IMR-90 (cell line): ENCODE data around the gene FUCA2. TPM values are rescaled to one million over a fixed set of nuclear protein-coding genes. Genes with fewer than 3 reads are reported as not detected.

ENCODE experiments used
- ATAC-seq: fragments of 200-7000 bp; cut with Tn5 transposase; 2 replicates; pipeline ENCODE4 v1.9.1; 2020; ENCODE audit warnings: low read depth, mild to moderate bottlenecking, moderate library complexity
- BruUV-seq: library from RNA; stranded (reverse); fragments of 400-500 nt; replicated peaks from 2 replicates; lab custom pipeline; 2021; lab: Mats Ljungman, UMichigan
- CTCF ChIA-PET: fragments of 300-600 bp; formaldehyde crosslinking; extraction: SDS; loops from one replicate; lab custom pipeline; 2021; ENCODE audit warnings: antibody characterized with exemption; lab: Yijun Ruan, JAX
- POLR2A ChIA-PET: fragments of 300-600 bp; sonication (Branson Sonifier 250); formaldehyde crosslinking; loops from one replicate; lab custom pipeline; 2022; ENCODE audit warnings: antibody characterized with exemption; ENCODE audit not compliant: unreplicated experiment; lab: Charles Lee
- DNase-seq: peaks from one replicate; pipeline ENCODE4 v3.0.0; 2013
- H2AFZ ChIP-seq: replicated peaks from 2 replicates; pipeline ENCODE3; 2013; ENCODE audit warnings: low read length, mild to moderate bottlenecking; ENCODE audit not compliant: poor library complexity
- H2AK5ac ChIP-seq: 2 replicates; pipeline ENCODE4 v1.6.1; 2013; ENCODE audit warnings: low read depth, low read length, inconsistent platforms
- H2AK9ac ChIP-seq: replicated peaks from 2 replicates; pipeline ENCODE3; 2013; ENCODE audit warnings: mild to moderate bottlenecking, low read depth, low read length, moderate library complexity; ENCODE audit not compliant: poor library complexity
- H2BK120ac ChIP-seq: 2 replicates; pipeline ENCODE4 v1.6.1; 2013; ENCODE audit warnings: low read depth, low read length, inconsistent platforms
- H2BK15ac ChIP-seq: 3 replicates; pipeline ENCODE4 v1.6.1; 2013; ENCODE audit warnings: low read depth, low read length, inconsistent platforms
- H2BK20ac ChIP-seq: 2 replicates; pipeline ENCODE4 v1.6.1; 2013; ENCODE audit warnings: low read depth, mild to moderate bottlenecking, inconsistent platforms, low read length, moderate library complexity
- H2BK5ac ChIP-seq: 2 replicates; pipeline ENCODE4 v1.6.1; 2013; ENCODE audit warnings: mild to moderate bottlenecking, low read depth, low read length, inconsistent platforms; ENCODE audit not compliant: poor library complexity, severe bottlenecking
- H3K14ac ChIP-seq: replicated peaks from 2 replicates; pipeline ENCODE4 v1.6.1; 2013; ENCODE audit warnings: low read depth, low read length, inconsistent platforms
- H3K18ac ChIP-seq: 2 replicates; pipeline ENCODE4 v1.6.1; 2013; ENCODE audit warnings: low read depth, low read length, control low read depth
- H3K23ac ChIP-seq: 2 replicates; pipeline ENCODE4 v1.6.1; 2013; ENCODE audit warnings: low read depth, low read length, inconsistent platforms
- H3K27ac ChIP-seq: 2 replicates; pipeline ENCODE4 v1.5.1; 2013; ENCODE audit warnings: mild to moderate bottlenecking, control low read depth, low read length; ENCODE audit not compliant: insufficient read depth
- H3K27me3 ChIP-seq: 2 replicates; pipeline ENCODE4 v1.6.1; 2013; ENCODE audit warnings: low read length; ENCODE audit not compliant: control insufficient read depth, insufficient read depth
- H3K36me3 ChIP-seq: 2 replicates; pipeline ENCODE4 v1.6.1; 2013; ENCODE audit warnings: low read length, mixed read lengths; ENCODE audit not compliant: control insufficient read depth, insufficient read depth
- H3K4ac ChIP-seq: 2 replicates; pipeline ENCODE4 v1.6.1; 2013; ENCODE audit warnings: low read depth, low read length, inconsistent platforms
- H3K4me1 ChIP-seq: 2 replicates; pipeline ENCODE4 v1.6.1; 2013; ENCODE audit warnings: low read length, mixed read lengths; ENCODE audit not compliant: control insufficient read depth, insufficient read depth
- H3K4me2 ChIP-seq: 2 replicates; pipeline ENCODE4 v1.6.1; 2013; ENCODE audit warnings: low read depth, mild to moderate bottlenecking, control low read depth, low read length, moderate library complexity
- H3K4me3 ChIP-seq: 2 replicates; pipeline ENCODE4 v1.5.1; 2013; ENCODE audit warnings: low read depth, mild to moderate bottlenecking, control low read depth, low read length, moderate library complexity; ENCODE audit not compliant: insufficient read depth
- H3K56ac ChIP-seq: 2 replicates; pipeline ENCODE4 v1.6.1; 2013; ENCODE audit warnings: low read length, inconsistent platforms; ENCODE audit not compliant: insufficient read depth; ENCODE audit errors: extremely low read depth
- H3K79me1 ChIP-seq, 2 experiments: 2 replicates each; pipeline ENCODE4 v1.6.1; 2013; ENCODE audit warnings: low read length in 2 of 2, inconsistent platforms in 1 of 2, low read depth in 1 of 2
- H3K9ac ChIP-seq: 2 replicates; pipeline ENCODE4 v1.6.1; 2013; ENCODE audit warnings: low read depth, low read length, control low read depth
- H3K9me1 ChIP-seq: 2 replicates; pipeline ENCODE4 v1.6.1; 2013; ENCODE audit warnings: low read length, inconsistent platforms; ENCODE audit not compliant: insufficient read depth
- H3K9me3 ChIP-seq: 2 replicates; pipeline ENCODE4 v1.6.1; 2013; ENCODE audit warnings: low read length; ENCODE audit not compliant: control insufficient read depth, insufficient read depth
- H4K20me1 ChIP-seq: 2 replicates; pipeline ENCODE4 v1.6.1; 2013; ENCODE audit warnings: low read length, inconsistent platforms; ENCODE audit not compliant: insufficient read depth
- H4K5ac ChIP-seq: 2 replicates; pipeline ENCODE4 v1.6.1; 2013; ENCODE audit warnings: mild to moderate bottlenecking, low read depth, low read length, control low read depth
- H4K8ac ChIP-seq, 2 experiments: 2 replicates each; pipeline ENCODE4 v1.6.1; 2013; ENCODE audit warnings: low read depth in 2 of 2, low read length in 2 of 2, control low read depth in 1 of 2, inconsistent platforms in 1 of 2
- H4K91ac ChIP-seq: 2 replicates; pipeline ENCODE4 v1.6.1; 2013; ENCODE audit warnings: low read depth, low read length, inconsistent platforms; ENCODE audit not compliant: insufficient read depth
- BHLHE40 ChIP-seq: fragments of 150-350 bp; IDR thresholded peaks from 2 replicates; pipeline ENCODE4 v1.6.1; 2016; ENCODE audit warnings: mild to moderate bottlenecking, low read depth, low read length
- CEBPB ChIP-seq: IDR thresholded peaks from 2 replicates; pipeline ENCODE4 v1.6.1; 2012; ENCODE audit warnings: low read depth, low read length, improper control_type of control experiment
- CHD1 ChIP-seq: IDR thresholded peaks from 2 replicates; pipeline ENCODE4 v1.6.1; 2012; ENCODE audit warnings: low read depth, low read length, improper control_type of control experiment
- CTCF ChIP-seq: conservative IDR thresholded peaks from 2 replicates; pipeline ENCODE4 v1.5.1; 2012; ENCODE audit warnings: mild to moderate bottlenecking, low read depth, low read length, improper control_type of control experiment
- ELK1 ChIP-seq: fragments of 150-350 bp; IDR thresholded peaks from 2 replicates; pipeline ENCODE4 v1.6.1; 2016; ENCODE audit warnings: low read depth, mild to moderate bottlenecking, low read length, moderate library complexity, borderline replicate concordance
- FOS ChIP-seq: fragments of 150-350 bp; IDR thresholded peaks from 2 replicates; pipeline ENCODE4 v1.6.1; 2016; ENCODE audit warnings: low read depth, low read length
- MAFK ChIP-seq: IDR thresholded peaks from 2 replicates; pipeline ENCODE4 v1.6.1; 2012; ENCODE audit warnings: low read depth, low read length, improper control_type of control experiment
- MAZ ChIP-seq: IDR thresholded peaks from 2 replicates; pipeline ENCODE4 v1.6.1; 2012; ENCODE audit warnings: low read depth, mild to moderate bottlenecking, low read length, improper control_type of control experiment, moderate library complexity, borderline replicate concordance
- MXI1 ChIP-seq: IDR thresholded peaks from 2 replicates; pipeline ENCODE4 v1.6.1; 2012; ENCODE audit warnings: low read depth, mild to moderate bottlenecking, low read length, moderate library complexity, borderline replicate concordance
- NFE2L2 ChIP-seq: fragments of 150-350 bp; IDR thresholded peaks from 2 replicates; pipeline ENCODE4 v1.6.1; 2016; ENCODE audit warnings: low read depth, mild to moderate bottlenecking, low read length
- POLR2A ChIP-seq: IDR thresholded peaks from 2 replicates; pipeline ENCODE4 v1.6.1; 2012; ENCODE audit warnings: mild to moderate bottlenecking, low read depth, low read length
- RAD21 ChIP-seq: IDR thresholded peaks from 2 replicates; pipeline ENCODE4 v1.6.1; 2012; ENCODE audit warnings: low read length, improper control_type of control experiment
- RCOR1 ChIP-seq: IDR thresholded peaks from 2 replicates; pipeline ENCODE4 v1.6.1; 2012; ENCODE audit warnings: mild to moderate bottlenecking, low read length, improper control_type of control experiment; ENCODE audit not compliant: insufficient replicate concordance
- RFX5 ChIP-seq: IDR thresholded peaks from 2 replicates; pipeline ENCODE4 v1.8.0; 2012; ENCODE audit warnings: low read depth, mild to moderate bottlenecking, low read length, moderate library complexity
- SMC3 ChIP-seq: fragments of 150-350 bp; IDR thresholded peaks from 2 replicates; pipeline ENCODE4 v1.6.1; 2016; ENCODE audit warnings: low read depth, mild to moderate bottlenecking, antibody characterized with exemption, low read length, moderate library complexity
- WGBS, 2 experiments: methylation state at CpG; one replicate each; pipeline versions ENCODE4 v1.1.5 to v1.1.7; 2013; ENCODE audit warnings: missing lambda C conversion rate in 2 of 2; ENCODE audit not compliant: insufficient read length in 1 of 2; ENCODE audit errors: extremely low coverage in 2 of 2; 5-methylcytosine and 5-hydroxymethylcytosine counted together
- dilution Hi-C: fragments of 300-500 bp; cut with HindIII; formaldehyde crosslinking; loops from one replicate; pipeline ENCODE4 v1.14.3; 2018; ENCODE audit warnings: low sequenced_read_pairs; ENCODE audit not compliant: unreplicated experiment
- in situ Hi-C: fragments of 300-500 bp; cut with MboI; formaldehyde crosslinking; loops from 3 replicates; pipeline ENCODE4 v1.14.3; 2019; ENCODE audit warnings: low sequenced_read_pairs, inconsistent platforms, mixed read lengths
- intact Hi-C: fragments of 100-400 bp; cut with micrococcal nuclease; formaldehyde crosslinking; loops from 2 replicates; pipeline ENCODE4 v1.10.0; 2022
- polyA plus RNA-seq, 3 experiments: library from polyadenylated mRNA; depleted of rRNA; stranded (reverse); fragments of >200 nt; gene quantifications; 2 replicates each; pipeline ENCODE4 v1.2.3, GENCODE V29; 2012; ENCODE audit warnings: low replicate concordance in 1 of 3
- total RNA-seq: library from RNA; depleted of rRNA; stranded (reverse); fragments of >200 nt; gene quantifications from 2 replicates; pipeline ENCODE4 v1.2.3, GENCODE V29; 2012
- TF ChIP-seq, protein P1 (sequence below): fragments of 150-350 bp; IDR thresholded peaks from 2 replicates; pipeline ENCODE4 v1.6.1; 2017; ENCODE audit warnings: mild to moderate bottlenecking, antibody characterized with exemption, low read length, low read depth

The FUCA2 gene
- total and polyA plus RNA-seq, 2 of the 4 experiments (the other 2 are of a cell fraction) = 44.1 to 47.4 TPM

DNA sequence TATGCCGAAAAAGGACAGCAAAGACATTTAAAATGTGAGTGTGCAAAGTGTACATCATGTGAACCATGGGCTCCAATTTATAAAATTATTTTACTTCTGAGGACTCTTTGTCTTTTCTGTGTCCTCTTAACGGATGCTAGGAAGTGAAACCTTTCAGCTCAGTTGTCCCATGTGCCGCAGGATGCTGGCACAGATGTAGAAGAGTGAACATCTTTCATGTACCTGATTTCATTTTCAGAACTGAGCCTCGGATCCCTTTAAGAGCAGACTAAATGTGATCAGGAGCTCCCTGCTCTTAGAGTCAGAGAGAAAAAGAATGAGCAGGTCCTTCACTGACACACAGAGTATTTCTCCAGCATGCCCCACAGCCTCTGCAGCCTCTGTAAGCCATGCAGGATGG, 27.6 kb upstream of the FUCA2 start:
- no peak overlapping the region for H3K56ac ChIP-seq
- H2AK5ac ChIP-seq = no peak overlapping the region
- H3K9me3 ChIP-seq = no peaks in the 10 kb centered on the region
- in situ Hi-C loops (no loop called here), intact Hi-C loops (no loop called here), dilution Hi-C loops (no loop called here)
- H3K9ac ChIP-seq = no peak overlapping the region
- no peak for DNase-seq
- no peak overlapping the region for H2BK5ac ChIP-seq
- no peak overlapping the region for H3K4me3 ChIP-seq
- H4K20me1 ChIP-seq = no peaks in the 10 kb centered on the region
- no TSS peak for BruUV-seq
- no peaks in the 10 kb centered on the region for H3K9me1 ChIP-seq
- no peak overlapping the region for H3K27ac ChIP-seq
- no peak overlapping the region for H2BK120ac ChIP-seq
- no peak overlapping the region for H4K8ac ChIP-seq
- H2BK15ac ChIP-seq = no peak overlapping the region
- H3K4ac ChIP-seq = no peak overlapping the region
- peaks cover 3% of the 10 kb centered on the region; the same call in 1 of the 2 replicates for H3K4me1 ChIP-seq
- no peak overlapping the region for H2AFZ ChIP-seq
- H3K23ac ChIP-seq = 0 out of 2 replicates have a peak overlapping the region, but pooled peaks have one; percentile 4
- ChIA-PET CTCF (no interaction called here), POLR2A (no interaction called here)
- no peak overlapping the region for H4K5ac ChIP-seq
- H2AK9ac ChIP-seq = no peak overlapping the region
- H3K18ac ChIP-seq = no peak overlapping the region; the same call in 1 of the 2 replicates
- H3K14ac ChIP-seq = no peak overlapping the region
- no peaks in the 10 kb centered on the region for H3K27me3 ChIP-seq
- H3K79me1 ChIP-seq = peaks cover 20 to 40% of the 10 kb centered on the region in 2 experiments
- no peak overlapping the region for H2BK20ac ChIP-seq
- no peak overlapping the region for H3K4me2 ChIP-seq
- no CpG with 5 or more reads among the region's 4 CpGs for WGBS, 2 experiments
- no peak for ATAC-seq
- no peak overlapping the region for H4K91ac ChIP-seq
- TF ChIP-seq FOS = no peak
- TF ChIP-seq CEBPB = no peak
- TF ChIP-seq BHLHE40 = no peak
- TF ChIP-seq RFX5 = no peak
- TF ChIP-seq RAD21 = no peak
- TF ChIP-seq MXI1 = no peak
- TF ChIP-seq CTCF = no peak
- no peak for TF ChIP-seq MAFK
- TF ChIP-seq CHD1 = no peak
- TF ChIP-seq NFE2L2 = no peak
- TF ChIP-seq SMC3 = no peak
- TF ChIP-seq, protein P1, sequence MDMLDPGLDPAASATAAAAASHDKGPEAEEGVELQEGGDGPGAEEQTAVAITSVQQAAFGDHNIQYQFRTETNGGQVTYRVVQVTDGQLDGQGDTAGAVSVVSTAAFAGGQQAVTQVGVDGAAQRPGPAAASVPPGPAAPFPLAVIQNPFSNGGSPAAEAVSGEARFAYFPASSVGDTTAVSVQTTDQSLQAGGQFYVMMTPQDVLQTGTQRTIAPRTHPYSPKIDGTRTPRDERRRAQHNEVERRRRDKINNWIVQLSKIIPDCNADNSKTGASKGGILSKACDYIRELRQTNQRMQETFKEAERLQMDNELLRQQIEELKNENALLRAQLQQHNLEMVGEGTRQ = no peak
- TF ChIP-seq RCOR1 = no peak
- no peak for TF ChIP-seq POLR2A
- no peak for TF ChIP-seq MAZ
- no peak for TF ChIP-seq ELK1
- H3K36me3 ChIP-seq = no peaks in the 10 kb centered on the region
